Neuron (in vitro differentiated cells): ENCODE measurements around the gene GPC3.
"Not testable (repeated sequence)": the region's sequence is repeated elsewhere in the genome, so short reads cannot be mapped to it uniquely, and the experiment has no call there.

ENCODE experiments used
- H2AFZ ChIP-seq: one replicate; pipeline ENCODE4 v1.6.1; 2013; ENCODE audit warnings: low read depth, mild to moderate bottlenecking, inconsistent platforms, low read length, moderate library complexity
- H3K27me3 ChIP-seq: one replicate; pipeline ENCODE4 v1.6.1; 2013; ENCODE audit warnings: low read length; ENCODE audit not compliant: insufficient read depth
- H3K36me3 ChIP-seq: one replicate; pipeline ENCODE4 v1.6.1; 2013; ENCODE audit warnings: low read length; ENCODE audit not compliant: insufficient read depth
- H3K4me1 ChIP-seq: one replicate; pipeline ENCODE4 v1.6.1; 2013; ENCODE audit warnings: low read length; ENCODE audit not compliant: insufficient read depth
- H3K4me3 ChIP-seq: 2 replicates; pipeline ENCODE4 v1.5.1; 2013; ENCODE audit warnings: mild to moderate bottlenecking, low read length, moderate library complexity
- H3K9me3 ChIP-seq: one replicate; pipeline ENCODE4 v1.6.1; 2013; ENCODE audit warnings: low read length

Gene GPC3

DNA sequence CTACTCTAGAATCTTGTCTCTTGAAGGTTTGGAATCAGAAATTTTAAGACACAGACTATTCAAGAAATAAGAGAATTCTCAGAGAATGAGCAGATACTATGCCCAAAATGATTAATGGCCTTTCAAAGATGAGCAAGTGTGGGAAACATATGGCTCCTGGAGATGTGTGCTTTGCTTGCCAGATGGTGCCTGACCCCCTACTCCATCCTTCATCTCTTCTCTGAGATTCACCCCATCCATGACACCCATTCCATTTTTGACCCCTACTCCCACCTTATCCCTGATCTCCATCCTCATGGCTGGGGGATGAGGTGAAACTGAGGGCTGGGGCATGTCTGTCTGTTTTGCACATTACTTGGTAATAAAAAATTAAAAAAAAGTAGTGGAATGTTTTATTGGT, 75.5 kb downstream of the GPC3 start:
- no peaks in the 10 kb centered on the region for H3K9me3 ChIP-seq
- no peaks in the 10 kb centered on the region for H3K36me3 ChIP-seq
- H3K27me3 ChIP-seq: no peaks in the 10 kb centered on the region
- no peak overlapping the region for H2AFZ ChIP-seq
- H3K4me1 ChIP-seq: peaks cover 15% of the 10 kb centered on the region
- no peak overlapping the region for H3K4me3 ChIP-seq

DNA sequence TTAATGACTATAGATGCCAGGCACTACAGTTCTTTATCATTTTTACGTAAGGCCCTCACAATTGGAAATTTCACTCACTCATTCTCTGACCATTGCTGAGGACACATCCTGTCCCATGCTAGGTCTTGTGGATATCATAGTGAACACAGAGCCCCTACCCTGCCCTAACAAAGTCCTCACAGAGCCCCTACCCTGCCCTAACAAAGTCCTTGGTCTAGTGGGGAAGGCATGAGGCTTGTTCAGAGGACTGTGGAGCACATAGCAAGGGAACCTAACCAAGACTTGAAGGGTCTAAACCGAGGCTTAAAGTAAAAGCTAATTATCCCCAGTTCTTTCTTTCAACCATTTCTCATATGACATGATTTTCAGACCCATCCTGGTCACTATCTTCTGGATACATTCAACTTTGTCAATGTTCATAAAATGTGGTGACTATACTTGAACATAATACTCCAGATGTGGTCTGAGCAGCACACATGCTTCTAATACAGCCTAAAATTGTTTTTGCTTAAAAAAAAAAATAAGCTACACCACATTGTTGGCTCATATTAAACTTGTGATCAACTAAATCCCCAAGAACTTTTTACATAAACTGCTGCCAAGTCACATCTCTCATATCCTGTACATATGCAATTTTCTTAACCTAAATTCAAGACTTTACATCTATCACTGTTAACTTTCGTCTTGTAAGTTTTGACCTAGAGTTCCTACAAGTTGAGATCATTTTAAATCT, 77.0 kb downstream of the GPC3 start:
- Histone ChIP-seq H3K27me3 (no peaks in the 10 kb centered on the region), H3K4me3 (no peak overlapping the region), H3K9me3 (no peaks in the 10 kb centered on the region), H2AFZ (no peak overlapping the region), H3K36me3 (no peaks in the 10 kb centered on the region), H3K4me1 (peaks cover 5% of the 10 kb centered on the region)

DNA sequence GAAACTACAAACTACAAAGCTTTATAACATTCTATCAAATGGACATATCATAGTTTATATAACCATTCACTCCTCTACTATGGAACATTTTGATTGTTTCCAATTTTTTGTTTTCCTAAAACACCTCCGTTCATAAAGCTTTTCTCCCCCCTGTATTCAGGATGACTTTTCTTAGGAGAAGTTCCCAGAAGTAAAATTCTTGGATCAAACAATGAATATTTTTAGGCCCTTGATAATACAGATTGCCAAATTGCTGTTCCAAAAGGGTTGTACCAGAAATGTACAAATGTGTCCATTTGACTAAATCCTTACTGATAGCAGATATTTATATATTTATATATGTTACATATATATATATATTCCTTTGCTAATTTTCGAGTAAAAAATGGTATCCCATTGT, 77.8 kb downstream of the GPC3 start:
- Histone ChIP-seq H3K36me3 (no peaks in the 10 kb centered on the region), H3K9me3 (no peaks in the 10 kb centered on the region), H2AFZ (no peak overlapping the region), H3K4me1 (no peaks in the 10 kb centered on the region), H3K27me3 (no peaks in the 10 kb centered on the region), H3K4me3 (no peak overlapping the region)

DNA sequence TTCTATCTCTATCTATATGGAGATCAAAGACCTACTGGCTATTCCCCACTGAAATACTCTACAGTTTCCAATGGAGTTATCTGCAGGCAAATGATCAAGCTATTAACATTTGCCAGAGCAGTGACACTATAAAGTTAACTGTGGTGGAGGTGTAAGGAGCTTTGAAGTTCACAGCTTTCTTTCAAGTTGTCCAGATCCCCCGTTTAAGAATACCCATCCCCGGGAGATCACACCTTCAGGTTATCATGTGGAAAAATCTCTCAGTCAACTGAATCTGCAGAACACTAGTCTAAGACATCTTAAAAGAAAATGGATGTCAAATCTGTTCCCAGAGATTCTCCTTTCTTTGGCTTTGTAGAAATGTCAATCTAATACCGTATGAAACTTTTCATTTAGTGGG, 80.1 kb downstream of the GPC3 start:
- Histone ChIP-seq H2AFZ (no peak overlapping the region), H3K27me3 (no peaks in the 10 kb centered on the region), H3K9me3 (no peaks in the 10 kb centered on the region), H3K4me3 (no peak overlapping the region), H3K36me3 (no peaks in the 10 kb centered on the region), H3K4me1 (no peaks in the 10 kb centered on the region)

DNA sequence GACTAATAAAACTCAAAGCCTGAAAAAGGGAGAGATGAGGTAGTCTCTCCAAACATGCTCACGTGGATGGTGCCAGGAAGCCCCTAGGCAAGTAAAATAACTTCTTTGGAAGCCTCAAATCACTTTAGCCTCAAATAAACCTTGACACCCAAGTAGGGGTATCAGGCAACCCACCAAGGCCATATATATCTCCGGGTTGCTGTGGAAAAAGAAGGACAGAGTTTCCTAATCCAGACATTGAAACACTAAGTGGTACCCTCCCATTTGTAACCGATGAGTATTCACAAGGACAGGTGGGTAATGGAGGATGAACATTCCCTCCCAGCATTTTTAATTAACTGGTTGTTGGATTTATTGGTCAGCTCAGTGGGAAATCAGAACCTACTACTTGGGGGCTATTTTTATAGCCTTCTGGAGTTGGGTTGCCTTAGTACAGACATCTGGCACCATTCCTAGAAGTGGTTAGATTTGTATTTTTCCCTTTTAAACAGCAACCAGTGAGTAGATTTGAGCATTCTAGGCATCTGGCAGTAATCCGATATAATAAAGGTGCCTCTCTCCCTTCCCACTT, 87.7 kb downstream of the GPC3 start:
- H3K27me3 ChIP-seq: no peaks in the 10 kb centered on the region
- no peak overlapping the region for H3K4me3 ChIP-seq
- H3K36me3 ChIP-seq: no peaks in the 10 kb centered on the region

DNA sequence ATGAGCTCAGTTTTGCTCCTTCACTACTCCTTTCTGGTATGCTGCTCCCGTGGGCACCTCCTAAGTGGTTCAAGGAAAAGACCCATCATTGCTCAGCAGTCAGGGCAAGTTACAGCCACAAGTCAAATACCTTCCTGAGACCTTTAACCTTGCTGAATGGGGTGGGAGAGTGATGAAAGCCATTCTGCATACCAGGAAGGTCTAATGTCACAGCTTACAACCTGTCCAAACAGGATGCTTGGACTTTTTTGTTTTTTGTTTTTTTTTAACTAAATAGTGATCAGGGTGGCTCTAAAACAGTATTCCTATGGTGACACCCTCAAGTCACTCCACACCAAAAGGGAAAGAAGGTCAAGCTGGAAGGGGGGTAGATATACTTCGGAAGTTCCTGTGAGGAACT, 93.1 kb downstream of the GPC3 start:
- Histone ChIP-seq H2AFZ (no peak overlapping the region), H3K36me3 (no peaks in the 10 kb centered on the region), H3K9me3 (no peaks in the 10 kb centered on the region), H3K27me3 (no peaks in the 10 kb centered on the region), H3K4me1 (peaks cover 4% of the 10 kb centered on the region), H3K4me3 (no peak overlapping the region)

More for the DNA sequence above, 87.7 kb downstream of the GPC3 start:
- Histone ChIP-seq H3K4me1 (no peaks in the 10 kb centered on the region), H2AFZ (no peak overlapping the region), H3K9me3 (no peaks in the 10 kb centered on the region)

DNA sequence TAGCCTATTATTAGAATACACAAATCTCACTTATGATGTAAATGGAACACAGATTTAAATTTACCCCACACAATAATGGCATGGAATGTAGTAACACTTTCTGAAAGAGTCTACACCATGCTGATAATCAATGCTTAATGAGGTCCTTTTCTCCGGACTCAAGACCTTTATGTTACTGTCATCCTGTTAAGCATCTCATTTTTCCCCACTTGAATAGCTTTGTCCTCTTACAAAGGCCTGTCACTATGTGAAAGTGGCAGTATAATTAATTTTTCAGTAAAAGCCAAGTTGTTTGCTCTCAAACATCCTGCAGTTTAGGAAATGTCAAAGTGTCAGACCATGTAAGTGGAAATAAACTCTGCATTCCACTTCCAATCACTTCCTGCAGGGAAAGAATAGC, 96.4 kb downstream of the GPC3 start:
- Histone ChIP-seq H3K9me3 (no peaks in the 10 kb centered on the region), H3K4me1 (peaks cover 4% of the 10 kb centered on the region), H3K4me3 (no peak overlapping the region), H3K36me3 (no peaks in the 10 kb centered on the region), H3K27me3 (no peaks in the 10 kb centered on the region), H2AFZ (no peak overlapping the region)

DNA sequence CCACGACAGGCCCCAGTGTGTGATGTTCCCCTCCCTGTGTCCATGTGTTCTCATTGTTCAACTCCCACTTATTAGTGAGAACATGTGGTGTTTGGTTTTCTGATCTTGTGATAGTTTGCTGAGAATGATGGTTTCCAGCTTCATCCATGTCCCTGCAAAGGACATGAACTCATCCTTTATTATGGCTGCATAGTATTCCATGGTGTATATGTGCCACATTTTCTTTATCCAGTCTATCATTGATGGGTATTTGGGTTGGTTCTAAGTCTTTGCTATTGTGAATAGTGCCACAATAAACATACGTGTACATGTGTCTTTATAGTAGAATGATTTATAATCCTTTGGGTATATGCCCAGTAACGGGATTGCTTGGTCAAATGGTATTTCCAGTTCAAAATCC, 97.3 kb downstream of the GPC3 start:
- not testable (repeated sequence) for H3K36me3 ChIP-seq, H3K27me3 ChIP-seq, H3K4me3 ChIP-seq, H3K4me1 ChIP-seq, H2AFZ ChIP-seq, H3K9me3 ChIP-seq

DNA sequence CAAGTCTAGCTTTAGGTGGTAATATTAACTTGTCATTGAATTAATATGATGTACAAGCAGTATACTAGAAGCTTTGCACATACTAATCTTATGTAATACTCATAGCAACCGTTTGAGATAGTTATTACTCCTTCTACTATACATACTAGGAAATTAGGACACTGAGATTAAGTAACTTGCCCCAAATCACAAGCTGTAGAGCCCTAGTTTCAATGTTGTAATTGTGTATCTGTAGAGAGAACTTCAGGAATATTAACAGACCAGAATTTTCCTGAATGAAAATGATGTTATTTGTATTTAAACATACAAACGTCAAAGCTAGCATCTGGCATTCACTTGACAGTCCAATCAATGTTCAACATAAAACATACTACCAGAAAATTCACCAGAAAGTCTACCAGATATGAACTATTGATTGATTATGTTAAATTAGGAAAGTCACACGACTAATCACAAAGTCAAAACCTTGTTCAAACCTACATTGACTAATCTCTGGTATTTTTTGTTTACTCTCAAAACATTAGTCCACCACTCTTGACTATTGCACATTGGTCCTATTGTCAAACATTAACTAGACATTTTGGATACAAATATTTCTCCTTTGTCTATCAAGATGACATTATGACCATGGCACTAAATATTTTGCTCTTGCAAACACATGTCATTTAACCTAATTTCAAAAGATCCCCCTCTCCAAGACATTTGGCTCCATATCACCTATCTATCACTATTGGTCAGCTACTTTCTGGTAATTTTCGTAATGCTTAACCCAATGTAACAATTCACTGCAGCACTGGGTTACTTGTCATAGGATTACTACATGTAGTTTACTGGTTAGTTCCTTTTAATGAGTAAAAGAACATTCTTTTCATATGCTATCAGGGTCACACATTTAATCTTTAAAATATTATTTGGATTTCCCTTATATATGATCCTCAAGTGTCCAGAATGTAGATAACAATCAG, 100.7 kb downstream of the GPC3 start:
- Histone ChIP-seq H2AFZ (no peak overlapping the region), H3K4me1 (peaks cover 4% of the 10 kb centered on the region), H3K36me3 (no peaks in the 10 kb centered on the region), H3K4me3 (no peak overlapping the region), H3K9me3 (no peaks in the 10 kb centered on the region), H3K27me3 (peaks cover 3% of the 10 kb centered on the region)

DNA sequence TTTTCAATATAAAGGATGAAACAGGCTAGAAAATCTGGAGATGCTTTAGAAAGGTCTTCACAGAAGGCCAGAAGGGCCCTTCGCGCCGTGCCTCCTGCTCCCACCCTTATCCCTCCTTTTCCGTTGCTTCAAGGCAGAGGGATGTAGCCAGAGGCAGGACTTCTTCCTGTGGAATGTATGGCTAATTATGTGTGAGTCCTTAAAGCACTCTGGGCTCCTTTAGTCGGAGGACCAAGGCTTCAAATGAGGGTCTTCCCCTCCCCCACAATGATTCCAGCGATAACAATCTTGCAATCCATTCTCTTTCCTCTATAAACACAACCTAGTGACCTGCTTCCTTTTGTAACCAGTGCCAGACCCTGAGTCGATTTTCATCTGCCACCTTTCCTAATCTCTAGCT, 103.5 kb downstream of the GPC3 start:
- Histone ChIP-seq H3K36me3 (no peaks in the 10 kb centered on the region), H3K27me3 (peaks cover 3% of the 10 kb centered on the region)

DNA sequence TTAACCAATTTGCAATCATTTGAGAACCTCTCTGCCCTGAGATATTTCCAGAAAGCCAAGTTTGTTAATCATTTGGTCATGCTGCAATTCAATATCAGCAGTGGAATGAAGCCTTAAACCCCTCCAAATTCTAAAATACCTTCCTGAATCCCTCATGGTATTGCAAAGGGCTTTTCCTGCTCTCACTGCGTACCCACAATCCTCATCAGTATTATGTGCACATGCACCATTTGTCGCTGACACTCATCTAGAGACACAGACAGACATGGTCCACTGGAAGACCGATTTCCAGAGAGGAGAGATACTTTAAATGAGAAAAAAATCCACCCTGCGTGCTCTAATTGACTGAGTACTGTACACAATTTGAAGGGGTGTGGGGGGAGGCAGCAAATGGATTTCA, 104.4 kb downstream of the GPC3 start:
- no peak overlapping the region for H2AFZ ChIP-seq
- H3K27me3 ChIP-seq: peaks cover 3% of the 10 kb centered on the region
- H3K36me3 ChIP-seq: no peaks in the 10 kb centered on the region
- no peaks in the 10 kb centered on the region for H3K4me1 ChIP-seq
- H3K4me3 ChIP-seq: no peak overlapping the region
- H3K9me3 ChIP-seq: no peaks in the 10 kb centered on the region

More for the DNA sequence above, 103.5 kb downstream of the GPC3 start:
- Histone ChIP-seq H2AFZ (no peak overlapping the region), H3K9me3 (no peaks in the 10 kb centered on the region), H3K4me1 (no peaks in the 10 kb centered on the region), H3K4me3 (no peak overlapping the region)

DNA sequence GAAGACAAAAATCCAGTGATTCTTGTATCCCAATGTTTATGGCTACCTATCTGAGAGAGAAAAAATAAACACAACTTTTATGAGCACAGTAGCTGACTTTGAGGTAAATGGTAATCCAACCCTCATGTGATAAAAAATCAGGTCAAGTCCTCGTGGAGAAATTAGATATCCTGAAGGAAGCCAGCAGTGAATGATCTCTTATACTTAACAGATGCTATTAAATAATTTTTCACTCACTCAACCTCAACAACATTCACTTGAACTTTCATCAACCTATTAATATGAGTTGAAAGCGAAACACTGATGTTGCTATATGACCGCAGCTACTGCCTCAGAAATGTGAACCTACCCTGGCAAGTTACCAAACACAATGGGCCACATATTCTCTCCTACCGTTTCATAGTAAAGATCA, 105.4 kb downstream of the GPC3 start:
- H3K4me1 ChIP-seq: no peaks in the 10 kb centered on the region
- H2AFZ ChIP-seq: no peak overlapping the region
- peaks cover 3% of the 10 kb centered on the region for H3K27me3 ChIP-seq
- no peaks in the 10 kb centered on the region for H3K9me3 ChIP-seq
- H3K36me3 ChIP-seq: no peaks in the 10 kb centered on the region
- no peak overlapping the region for H3K4me3 ChIP-seq

DNA sequence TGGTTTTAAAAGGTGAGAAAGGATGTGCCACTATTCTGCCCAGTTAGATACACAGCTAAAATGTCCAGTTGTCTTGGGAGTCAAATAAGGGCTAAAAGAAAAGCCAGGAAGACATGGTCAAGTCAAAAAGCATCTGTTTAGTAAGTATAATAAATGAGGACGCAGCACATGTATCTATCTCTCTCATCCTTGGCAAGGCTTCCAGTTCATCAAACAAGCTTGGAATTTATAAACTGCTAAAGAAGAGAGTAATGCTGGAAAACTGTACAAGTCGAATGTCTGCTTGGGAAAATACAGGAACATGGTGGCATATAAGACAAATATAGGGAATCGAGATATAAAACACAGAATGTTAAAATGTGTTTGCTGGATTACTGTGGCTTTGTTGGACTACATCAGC, 106.7 kb downstream of the GPC3 start:
- Histone ChIP-seq H3K4me3 (no peak overlapping the region), H3K36me3 (no peaks in the 10 kb centered on the region), H3K4me1 (no peaks in the 10 kb centered on the region), H3K9me3 (no peaks in the 10 kb centered on the region), H2AFZ (no peak overlapping the region), H3K27me3 (peaks cover 3% of the 10 kb centered on the region)
